Measurements from ENCODE around the gene ELMO1. TPM values are rescaled to one million over a fixed set of nuclear protein-coding genes. Genes with fewer than 3 reads are reported as not detected.

Gene ELMO1
- total RNA-seq, 1 experiment from 2014 or later: 7.8 TPM

DNA sequence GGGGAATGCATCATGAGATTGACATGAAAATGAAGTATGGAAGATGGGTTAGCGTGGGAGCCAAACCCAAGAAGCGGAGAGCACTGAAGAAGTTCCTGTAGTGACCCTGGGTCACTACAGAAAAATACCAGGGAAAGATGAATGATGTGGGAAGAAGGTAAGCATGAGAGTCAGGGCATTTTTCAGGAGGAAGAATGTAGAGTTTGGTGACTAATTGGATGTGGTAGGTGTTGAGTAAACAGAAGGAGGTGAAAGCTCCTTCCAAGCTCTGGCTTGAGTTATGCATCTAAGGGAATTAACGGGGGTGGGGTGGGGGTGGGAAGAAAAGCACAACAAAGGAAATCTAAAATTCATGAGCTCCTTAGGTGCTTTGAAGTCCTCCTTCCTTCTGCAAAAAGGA, 486.3 kb downstream of the ELMO1 start:
- Histone ChIP-seq H3K79me1 (ENCODE audit: insufficient read depth, low read depth, low read length, poor library complexity, severe bottlenecking) (no peaks in the 10 kb centered on the region), H3K23me2 (ENCODE audit: insufficient read length, low read depth, low read length, poor library complexity, severe bottlenecking) (no peaks in the 10 kb centered on the region), H3K79me2 (ENCODE audit: insufficient read depth, low read length) (no peaks in the 10 kb centered on the region), H2AFZ (ENCODE audit: low read length) (no peak overlapping the region), H2BK15ac (ENCODE audit: low read depth, low read length) (no peak overlapping the region), H3K9me3 (ENCODE audit: control insufficient read depth, low read depth, low read length) (no peaks in the 10 kb centered on the region), H4K5ac (ENCODE audit: insufficient read length, low read depth, low read length) (no peak overlapping the region), H4K8ac (replicated peaks; ENCODE audit: insufficient read length, low read depth, low read length) (no peak overlapping the region), H4K91ac (ENCODE audit: insufficient read length, low read depth, low read length) (no peak overlapping the region), H3K14ac (ENCODE audit: insufficient read depth, low read length) (no peak overlapping the region), H2BK20ac (ENCODE audit: low read depth, low read length, poor library complexity, severe bottlenecking) (peak overlapping the region; percentile 1), H3K4ac (ENCODE audit: low read depth, low read length) (no peak overlapping the region), H3K27me3 (ENCODE audit: insufficient read depth, low read length) (no peaks in the 10 kb centered on the region), H3K27ac (ENCODE audit: insufficient read length, low read depth, low read length) (peak overlapping the region; percentile 8), H3K23ac (ENCODE audit: insufficient read length, low read depth, low read length) (no peak overlapping the region), H3K4me2 (ENCODE audit: insufficient read depth, insufficient read length, low read length) (no peak overlapping the region), H3K18ac (ENCODE audit: insufficient read length, low read depth, low read length) (no peak overlapping the region), H2AK5ac (ENCODE audit: insufficient read length, low read length) (no peak overlapping the region), H3K4me1 (ENCODE audit: insufficient read depth, low read length) (peaks cover 5% of the 10 kb centered on the region; the same call in 1 of the 2 replicates), H4K20me1 (ENCODE audit: control insufficient read depth, insufficient read depth, insufficient read length) (no peaks in the 10 kb centered on the region), H2BK5ac (ENCODE audit: insufficient read length, low read length) (no peak overlapping the region), H3T11ph (ENCODE audit: low read length) (no peak overlapping the region), H2BK120ac (ENCODE audit: low read depth, low read length, poor library complexity, severe bottlenecking) (no peak overlapping the region), H3K9ac (ENCODE audit: extremely low read depth, insufficient read length, low read length) (no peak overlapping the region), H3K56ac (ENCODE audit: insufficient read length, low read depth, low read length) (no peak overlapping the region), H2BK12ac (ENCODE audit: insufficient read length, low read depth, low read length) (no peak overlapping the region)
- peaks cover 0 to 2% of the 10 kb centered on the region in 2 experiments; a peak in 2 of 5 replicates for H3K9me3 Mint-ChIP-seq
- TF ChIP-seq, protein P1, sequence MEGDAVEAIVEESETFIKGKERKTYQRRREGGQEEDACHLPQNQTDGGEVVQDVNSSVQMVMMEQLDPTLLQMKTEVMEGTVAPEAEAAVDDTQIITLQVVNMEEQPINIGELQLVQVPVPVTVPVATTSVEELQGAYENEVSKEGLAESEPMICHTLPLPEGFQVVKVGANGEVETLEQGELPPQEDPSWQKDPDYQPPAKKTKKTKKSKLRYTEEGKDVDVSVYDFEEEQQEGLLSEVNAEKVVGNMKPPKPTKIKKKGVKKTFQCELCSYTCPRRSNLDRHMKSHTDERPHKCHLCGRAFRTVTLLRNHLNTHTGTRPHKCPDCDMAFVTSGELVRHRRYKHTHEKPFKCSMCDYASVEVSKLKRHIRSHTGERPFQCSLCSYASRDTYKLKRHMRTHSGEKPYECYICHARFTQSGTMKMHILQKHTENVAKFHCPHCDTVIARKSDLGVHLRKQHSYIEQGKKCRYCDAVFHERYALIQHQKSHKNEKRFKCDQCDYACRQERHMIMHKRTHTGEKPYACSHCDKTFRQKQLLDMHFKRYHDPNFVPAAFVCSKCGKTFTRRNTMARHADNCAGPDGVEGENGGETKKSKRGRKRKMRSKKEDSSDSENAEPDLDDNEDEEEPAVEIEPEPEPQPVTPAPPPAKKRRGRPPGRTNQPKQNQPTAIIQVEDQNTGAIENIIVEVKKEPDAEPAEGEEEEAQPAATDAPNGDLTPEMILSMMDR (conservative IDR thresholded peaks at IDR 0.05): no peak
- H3K4me1 Mint-ChIP-seq: peaks cover 31 to 42% of the 10 kb centered on the region in 2 experiments
- H3K4me3 Mint-ChIP-seq: no peak overlapping the region
- no CpG with 5 or more reads among the region's 3 CpGs for WGBS (ENCODE audit: extremely low coverage, insufficient read length, low lambda C conversion rate)
- H3K27ac Mint-ChIP-seq: peak overlapping the region; percentile 6 to 44 (median 42); a peak in 5 of 7 replicates
- no peaks in the 10 kb centered on the region for H3K27me3 Mint-ChIP-seq (ENCODE audit: low read depth)
- no peak for DNase-seq
- H3K36me3 Mint-ChIP-seq (ENCODE audit: insufficient read depth in 1 of 3, low read depth in 3 of 3): no peaks in the 10 kb centered on the region
